T-helper 9 cell (primary cell): ENCODE results near the gene MON1A.

Experiments used
- DNase-seq: peaks from one replicate; pipeline ENCODE4 v3.0.0-alpha.2; 2020

MON1A gene

DNA sequence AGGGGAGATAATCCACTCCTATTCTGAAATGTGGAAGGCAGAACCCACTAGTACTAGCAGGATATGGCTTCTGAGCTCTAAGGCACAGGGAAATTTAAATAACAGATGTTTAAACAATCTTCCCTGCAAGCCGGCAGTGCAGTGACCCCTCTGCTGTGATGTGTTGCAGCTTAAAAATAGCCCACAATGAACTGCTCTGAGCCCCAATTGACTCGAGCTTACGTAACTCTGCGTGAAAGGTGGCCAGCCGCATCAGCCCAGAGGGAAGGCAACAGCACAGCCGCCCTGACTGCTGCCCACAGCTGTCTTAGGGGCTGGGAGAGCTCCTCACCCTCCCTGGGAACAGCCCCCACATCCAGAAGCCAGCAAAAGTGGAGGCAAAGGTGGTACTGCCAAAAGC is 47.4 kb downstream of the MON1A start:
- DNase-seq: no peak

GRCh38 chr3:49880581-49881315 is 48.9 kb downstream of the MON1A start:
- DNase-seq: no peak

- DNase-seq: no peak
Measured at GRCh38 chr3:49879721-49880120, 49.9 kb downstream of the MON1A start.

DNA sequence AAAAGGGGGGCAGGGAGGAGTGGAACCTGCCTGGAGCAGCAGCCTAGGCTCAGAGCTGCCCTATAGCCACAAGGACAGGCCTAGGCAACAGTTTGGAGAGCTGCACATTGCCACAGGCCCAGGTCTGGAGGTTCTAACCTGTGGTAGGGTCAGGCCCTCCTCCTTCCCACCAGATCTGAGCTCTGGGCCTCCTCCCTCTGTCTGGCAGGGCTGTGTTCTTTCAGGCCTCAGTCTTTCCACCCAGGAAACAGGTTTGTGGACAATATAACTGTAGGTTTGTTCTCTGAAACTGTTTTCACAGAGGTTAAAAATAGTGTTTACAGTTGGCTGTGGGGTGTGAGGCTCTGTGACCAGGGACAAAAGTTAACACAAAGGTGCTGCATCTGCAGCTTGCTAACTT is 50.9 kb downstream of the MON1A start:
- DNase-seq: no peak

GRCh38 chr3:49877716-49878115 is 51.9 kb downstream of the MON1A start:
- DNase-seq: no peak

- DNase-seq: no peak
Measured at GRCh38 chr3:49876567-49876966, 53.0 kb downstream of the MON1A start.

- no peak for DNase-seq
Measured at GRCh38 chr3:49873623-49874022, 56.0 kb downstream of the MON1A start.

DNA sequence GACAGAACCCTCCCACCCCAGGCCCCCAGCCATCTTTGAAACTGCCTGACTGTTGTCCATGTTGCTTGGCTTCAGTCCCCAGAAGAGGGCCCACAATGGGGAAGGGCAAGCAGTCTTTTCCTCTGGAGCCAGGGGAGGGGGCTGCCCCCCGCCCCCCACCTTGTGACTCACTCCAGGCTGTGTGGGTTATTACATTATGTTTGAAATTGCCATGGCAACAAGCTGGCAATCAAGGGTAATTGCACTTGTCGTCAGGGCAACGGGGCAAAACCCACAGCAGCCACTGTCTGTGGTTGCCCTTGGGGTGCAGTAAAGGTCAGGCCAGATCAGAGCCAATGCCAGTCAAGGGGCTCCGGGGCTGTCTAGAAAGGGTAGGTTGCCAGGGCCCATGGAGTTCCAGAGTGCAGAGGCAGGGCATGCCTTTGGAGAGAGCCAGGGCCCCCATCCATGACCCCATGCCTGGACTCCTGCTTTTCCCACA is 56.8 kb downstream of the MON1A start:
- no peak for DNase-seq

DNA sequence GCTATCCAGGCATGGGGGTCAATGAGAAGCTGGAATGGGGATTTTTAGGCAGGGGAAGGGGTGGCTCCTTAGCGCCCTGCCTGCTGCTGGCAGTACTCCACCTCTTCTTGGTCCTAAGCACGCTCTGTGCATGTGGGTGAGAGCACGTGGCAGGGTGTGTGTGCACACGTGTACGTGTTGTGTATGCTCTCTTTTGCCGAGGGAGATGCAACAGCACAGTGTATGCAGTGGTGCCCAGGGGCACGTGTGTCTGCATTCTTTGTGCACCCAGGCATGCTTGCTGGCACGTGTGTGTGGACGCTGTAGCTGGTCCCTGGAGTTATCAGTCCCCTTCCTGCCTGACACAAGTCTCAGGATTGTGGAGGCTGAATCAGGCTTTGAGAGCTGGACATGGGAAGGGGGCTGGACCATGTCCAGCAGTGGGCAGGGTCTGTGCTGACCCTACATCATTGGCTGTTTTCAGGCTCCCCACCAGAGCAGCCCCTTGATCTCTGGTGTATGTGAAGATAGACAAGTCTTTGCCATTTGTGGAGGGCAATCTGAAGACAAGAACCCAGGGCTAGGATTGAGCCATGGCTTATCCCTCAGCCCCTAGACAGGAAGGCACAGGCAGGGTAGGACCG is 58.0 kb downstream of the MON1A start:
- no peak for DNase-seq

DNA sequence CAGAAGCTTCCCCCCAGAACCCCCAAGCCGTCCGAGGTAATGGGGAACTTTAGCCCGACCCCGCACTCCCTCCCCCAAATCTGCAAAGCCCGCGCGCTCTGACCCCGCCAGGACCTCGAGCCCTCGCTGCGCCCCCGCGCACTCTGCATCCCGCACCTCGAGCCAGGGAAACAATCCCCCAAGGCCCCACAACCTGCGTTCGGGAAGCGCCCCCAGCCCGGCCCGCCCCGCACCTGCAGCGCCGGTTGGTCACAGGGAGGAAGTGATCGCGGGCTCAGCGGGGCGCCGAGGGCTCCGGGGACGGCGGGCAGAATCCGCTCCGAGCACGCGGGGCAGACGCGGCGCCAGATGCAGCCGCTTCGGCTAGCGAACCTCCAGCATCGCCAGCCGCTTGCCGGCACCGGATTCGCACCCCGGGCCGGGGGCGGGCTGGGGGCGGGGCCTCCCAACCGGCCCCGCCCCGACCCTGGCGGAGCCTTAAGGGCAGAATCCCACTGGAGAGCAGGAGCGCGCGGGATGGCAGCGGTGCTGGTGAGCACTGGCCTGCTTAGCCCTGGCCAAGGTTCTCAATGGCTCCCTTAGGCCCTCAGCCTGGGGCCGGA is 60.0 kb downstream of the MON1A start, which contains the start of gene CAMKV:
CAMKV (minus strand) TSS at position 382 of the 602 bp plus-strand sequence. CDS start 7,518 bp downstream, outside the sequence.
- peak; percentile 10 for DNase-seq

GRCh38 chr3:49868862-49869466 is 60.6 kb downstream of the MON1A start:
- no peak for DNase-seq

DNA sequence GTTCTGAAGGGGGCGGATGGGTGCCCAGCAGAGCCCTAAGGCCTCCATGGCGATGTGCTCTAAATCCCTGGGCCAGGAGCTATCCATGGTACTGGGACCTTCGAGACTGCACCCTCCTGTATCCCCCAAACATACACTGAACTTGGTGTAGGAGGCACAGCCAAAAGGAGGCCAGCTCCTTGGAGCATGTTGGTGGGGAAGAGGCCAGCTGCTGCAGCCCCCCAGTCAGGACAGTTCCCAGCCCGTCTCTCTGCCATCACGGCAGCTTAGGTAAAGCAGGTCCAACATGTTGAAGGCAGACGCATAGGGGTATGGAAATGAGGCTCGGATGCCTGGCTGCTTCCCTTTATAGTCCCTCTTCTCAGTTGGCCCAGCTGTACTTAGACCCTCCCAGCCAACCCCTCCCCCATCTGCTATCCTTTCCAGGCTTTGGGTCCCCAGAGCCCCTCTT is 61.7 kb downstream of the MON1A start:
- DNase-seq: no peak

GRCh38 chr3:49867400-49867799 is 62.2 kb downstream of the MON1A start:
- DNase-seq: no peak

DNA sequence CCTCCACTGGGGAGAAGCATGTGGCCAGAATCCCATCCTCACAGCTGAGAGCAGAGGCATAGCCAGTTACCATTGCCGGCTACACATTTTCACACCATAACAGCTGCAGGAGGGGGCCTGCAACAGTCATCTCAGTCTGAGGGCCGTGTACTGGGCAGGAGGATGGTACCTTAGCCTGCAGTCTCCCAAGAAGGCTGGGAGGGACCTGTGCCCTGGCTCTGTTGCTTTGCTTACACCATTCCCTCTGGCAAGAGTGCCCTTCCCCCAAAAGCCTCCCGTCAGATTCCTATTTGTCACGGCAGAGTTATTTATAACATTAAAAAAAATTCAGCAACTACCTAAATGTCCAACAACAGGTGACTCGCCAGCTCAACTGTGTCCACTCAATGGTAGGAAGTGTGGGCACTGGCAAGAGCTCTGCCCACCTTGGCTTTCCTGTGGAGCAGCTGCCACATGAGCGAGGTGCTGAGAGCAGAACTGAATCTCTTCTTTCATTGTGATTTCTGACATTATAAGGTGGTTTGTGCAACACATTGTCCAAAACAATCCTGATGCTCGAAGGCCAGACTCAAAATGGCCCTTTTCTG is 64.3 kb downstream of the MON1A start:
- no peak for DNase-seq

DNA sequence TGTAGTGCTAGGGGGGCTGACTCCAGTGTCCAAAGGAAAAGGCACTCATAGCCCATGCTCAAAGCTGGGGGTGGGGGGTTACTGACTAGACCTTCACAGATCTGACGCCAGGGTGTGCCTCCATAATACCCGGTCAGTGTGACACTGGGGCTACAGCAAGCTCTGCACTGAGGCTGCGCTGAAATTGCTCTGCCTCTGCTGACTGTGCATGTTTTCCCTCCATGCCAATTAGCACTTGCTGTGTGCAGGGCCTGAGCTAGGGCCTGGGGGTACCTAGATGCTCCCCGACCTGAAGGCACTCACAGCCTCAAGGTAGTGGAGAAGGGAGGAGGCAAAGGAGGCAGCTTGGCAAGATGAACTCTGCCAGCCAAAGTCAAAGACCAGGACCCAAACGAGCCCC is 65.1 kb downstream of the MON1A start:
- DNase-seq: no peak

DNA sequence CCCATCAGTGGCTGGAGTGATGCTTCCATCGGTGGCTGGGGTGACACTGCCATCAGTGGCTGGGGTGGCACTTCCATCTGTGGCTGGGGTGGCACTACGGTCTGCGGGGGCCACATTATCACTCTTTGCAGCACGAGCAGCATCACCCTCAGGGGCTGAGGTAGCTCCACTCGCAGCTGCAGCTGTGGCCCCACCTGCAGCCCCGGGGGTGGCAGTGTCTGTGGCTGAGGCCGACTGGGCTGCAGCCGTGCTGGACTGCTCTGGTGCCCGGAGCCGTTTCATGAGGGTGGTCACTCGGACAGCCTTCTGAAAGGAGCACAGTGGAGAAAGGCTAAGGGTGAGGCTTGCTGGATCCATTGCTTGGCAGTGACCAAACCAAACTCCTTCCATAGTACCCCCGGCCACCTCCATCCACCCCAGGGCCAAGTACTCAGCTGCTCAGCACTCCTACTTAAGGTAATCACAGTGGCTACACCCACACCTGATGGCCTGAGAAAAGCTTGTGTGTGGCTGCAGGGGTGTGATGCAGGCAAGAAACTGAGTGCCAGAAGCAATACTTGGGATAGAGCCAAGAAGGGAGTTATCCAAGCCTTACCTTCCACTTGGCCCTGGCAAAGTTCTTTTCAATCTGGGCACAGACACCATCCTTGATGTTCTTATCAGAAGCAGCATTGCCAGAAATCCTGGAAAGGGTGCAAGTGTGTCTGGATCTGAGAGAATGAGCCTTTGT is 69.9 kb downstream of the MON1A start:
- DNase-seq: no peak
